ENCODE data around the gene SIKE1.
A peak's percentile ranks its signal among the peaks of the same experiment; 100 is the strongest.
"Not testable (repeated sequence)": the region's sequence is repeated elsewhere in the genome, so short reads cannot be mapped to it uniquely, and the experiment has no call there.

SIKE1 gene

GRCh38 chr1:114780344-114781226 is at the start of gene SIKE1:
SIKE1 (minus strand) TSS chr1:114780685; CDS start chr1:114780607, 78 bp downstream.
- in situ Hi-C loops (cut with HindIII; ENCODE audit: low pct_ligation_motif_present, low sequenced_read_pairs), result no loop called here
- no peak for TF ChIP-seq CTCF (IDR thresholded peaks at IDR 0.05; ENCODE audit: low read depth, low read length, missing control alignments)
- H3K27me3 ChIP-seq (replicated peaks), result no peaks in the 10 kb centered on the region
- H3K27ac ChIP-seq, result peak within 1 kb of the TSS; percentile 69
- H3K36me3 ChIP-seq (replicated peaks), result peaks cover 7% of the 10 kb centered on the region
- peak; percentile 96 for DNase-seq
- peak within 1 kb of the TSS; percentile 92 for H3K4me3 ChIP-seq (ENCODE audit: low read depth, low read length)

GRCh38 chr1:114830075-114830474 is 49.6 kb upstream of the SIKE1 start:
- H3K27me3 ChIP-seq (replicated peaks); H3K4me3 ChIP-seq (ENCODE audit: low read depth, low read length); in situ Hi-C loops (cut with HindIII; ENCODE audit: low pct_ligation_motif_present, low sequenced_read_pairs); H3K36me3 ChIP-seq (replicated peaks); H3K27ac ChIP-seq; DNase-seq: not testable (repeated sequence)

- DNase-seq, result no peak
- no peak for TF ChIP-seq CTCF (IDR thresholded peaks at IDR 0.05; ENCODE audit: low read depth, low read length, missing control alignments)
- Histone ChIP-seq H3K36me3 (replicated peaks) (no peaks in the 10 kb centered on the region), H3K27me3 (replicated peaks) (no peaks in the 10 kb centered on the region), H3K27ac (no peak overlapping the region), H3K4me3 (ENCODE audit: low read depth, low read length) (no peak overlapping the region)
- in situ Hi-C loops (cut with HindIII; ENCODE audit: low pct_ligation_motif_present, low sequenced_read_pairs), result no loop called here
These were observed 47.8 kb upstream of the SIKE1 start for GRCh38 chr1:114828251-114828650.

- in situ Hi-C loops (cut with HindIII; ENCODE audit: low pct_ligation_motif_present, low sequenced_read_pairs), result no loop called here
These were observed 41.5 kb upstream of the SIKE1 start for GRCh38 chr1:114821978-114822377.

GRCh38 chr1:114820392-114820791 is 39.9 kb upstream of the SIKE1 start:
- no peak for TF ChIP-seq CTCF (IDR thresholded peaks at IDR 0.05; ENCODE audit: low read depth, low read length, missing control alignments)
- Histone ChIP-seq H3K4me3 (ENCODE audit: low read depth, low read length) (no peak overlapping the region), H3K36me3 (replicated peaks) (no peaks in the 10 kb centered on the region), H3K27ac (no peak overlapping the region), H3K27me3 (replicated peaks) (no peaks in the 10 kb centered on the region)
- no peak for DNase-seq
- in situ Hi-C loops (cut with HindIII; ENCODE audit: low pct_ligation_motif_present, low sequenced_read_pairs), result no loop called here

More at GRCh38 chr1:114821978-114822377, 41.5 kb upstream of the SIKE1 start:
- H3K27ac ChIP-seq, result no peak overlapping the region
- no peaks in the 10 kb centered on the region for H3K27me3 ChIP-seq (replicated peaks)
- DNase-seq, result no peak
- TF ChIP-seq CTCF (IDR thresholded peaks at IDR 0.05; ENCODE audit: low read depth, low read length, missing control alignments), result no peak
- no peaks in the 10 kb centered on the region for H3K36me3 ChIP-seq (replicated peaks)
- no peak overlapping the region for H3K4me3 ChIP-seq (ENCODE audit: low read depth, low read length)

- no peak overlapping the region for H3K4me3 ChIP-seq (ENCODE audit: low read depth, low read length)
- no peak overlapping the region for H3K27ac ChIP-seq
- in situ Hi-C loops (cut with HindIII; ENCODE audit: low pct_ligation_motif_present, low sequenced_read_pairs), result no loop called here
- no peak for DNase-seq
- TF ChIP-seq CTCF (IDR thresholded peaks at IDR 0.05; ENCODE audit: low read depth, low read length, missing control alignments), result no peak
- no peaks in the 10 kb centered on the region for H3K36me3 ChIP-seq (replicated peaks)
- no peaks in the 10 kb centered on the region for H3K27me3 ChIP-seq (replicated peaks)
These were observed 39.4 kb upstream of the SIKE1 start for GRCh38 chr1:114819869-114820268.

GRCh38 chr1:114804449-114804848 is 24.0 kb upstream of the SIKE1 start:
- in situ Hi-C loops (cut with HindIII; ENCODE audit: low pct_ligation_motif_present, low sequenced_read_pairs); H3K36me3 ChIP-seq (replicated peaks); H3K4me3 ChIP-seq (ENCODE audit: low read depth, low read length); H3K27me3 ChIP-seq (replicated peaks); H3K27ac ChIP-seq; DNase-seq: not testable (repeated sequence)

Measured in brain microvascular endothelial cell (primary cell).